Measurements from ENCODE around the gene PACS1. TPM values are rescaled to one million over a fixed set of nuclear protein-coding genes. Genes with fewer than 3 reads are reported as not detected.

Gene PACS1
- total RNA-seq, 1 experiment from 2014 or later, result 100 TPM

DNA sequence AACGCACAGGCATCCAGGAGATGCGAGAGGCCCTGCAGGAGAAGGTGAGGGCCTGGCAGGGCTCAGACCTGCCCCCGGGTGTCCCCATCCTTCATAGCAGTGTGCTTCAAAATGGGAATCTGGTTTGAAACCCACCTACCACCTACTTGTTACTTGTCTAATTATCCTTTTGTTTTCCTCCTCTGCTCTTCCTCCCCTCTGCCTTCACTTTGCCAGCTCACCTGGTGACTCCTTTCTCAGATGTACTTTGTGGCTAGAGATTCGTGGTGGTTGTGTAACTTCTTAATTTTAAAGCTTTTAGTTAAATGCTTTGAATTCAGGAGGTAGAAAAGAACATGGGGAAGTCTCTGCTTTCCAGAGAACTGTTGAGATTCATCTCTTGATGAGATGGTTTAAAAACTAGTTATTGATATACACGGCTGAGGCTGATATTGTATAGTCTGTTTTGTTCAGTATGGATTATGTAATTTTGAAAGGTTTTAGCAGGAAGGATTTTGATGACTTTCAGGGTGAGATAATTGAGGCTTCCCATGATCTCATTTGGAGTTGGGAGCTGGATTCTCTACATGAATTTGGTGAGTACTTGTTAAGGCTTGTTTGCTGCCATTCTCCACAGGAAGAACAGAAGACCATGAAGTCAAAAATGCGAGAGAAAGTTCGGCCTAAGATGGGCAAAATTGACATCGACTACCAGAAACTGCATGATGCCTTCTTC, 9.9 kb upstream of the PACS1 start:
- intact Hi-C loops (cut with micrococcal nuclease; ENCODE audit: unreplicated experiment), result loop anchor here (10.0 kb wide), 1 partner anchor 175 kb away; the partner anchor contains the start of gene FIBP
- CTCF ChIA-PET, result no interaction called here
- peaks cover 37% of the 10 kb centered on the region for H3F3A ChIP-seq (ENCODE audit: insufficient read depth, low read depth)
- TF ChIP-seq EZH2 (IDR thresholded peaks at IDR 0.05; ENCODE audit: low read depth), result no peak
- TF ChIP-seq, protein P1, sequence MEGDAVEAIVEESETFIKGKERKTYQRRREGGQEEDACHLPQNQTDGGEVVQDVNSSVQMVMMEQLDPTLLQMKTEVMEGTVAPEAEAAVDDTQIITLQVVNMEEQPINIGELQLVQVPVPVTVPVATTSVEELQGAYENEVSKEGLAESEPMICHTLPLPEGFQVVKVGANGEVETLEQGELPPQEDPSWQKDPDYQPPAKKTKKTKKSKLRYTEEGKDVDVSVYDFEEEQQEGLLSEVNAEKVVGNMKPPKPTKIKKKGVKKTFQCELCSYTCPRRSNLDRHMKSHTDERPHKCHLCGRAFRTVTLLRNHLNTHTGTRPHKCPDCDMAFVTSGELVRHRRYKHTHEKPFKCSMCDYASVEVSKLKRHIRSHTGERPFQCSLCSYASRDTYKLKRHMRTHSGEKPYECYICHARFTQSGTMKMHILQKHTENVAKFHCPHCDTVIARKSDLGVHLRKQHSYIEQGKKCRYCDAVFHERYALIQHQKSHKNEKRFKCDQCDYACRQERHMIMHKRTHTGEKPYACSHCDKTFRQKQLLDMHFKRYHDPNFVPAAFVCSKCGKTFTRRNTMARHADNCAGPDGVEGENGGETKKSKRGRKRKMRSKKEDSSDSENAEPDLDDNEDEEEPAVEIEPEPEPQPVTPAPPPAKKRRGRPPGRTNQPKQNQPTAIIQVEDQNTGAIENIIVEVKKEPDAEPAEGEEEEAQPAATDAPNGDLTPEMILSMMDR (conservative IDR thresholded peaks at IDR 0.05), result no peak
- no peaks in the 10 kb centered on the region for H3K4me1 ChIP-seq (replicated peaks; ENCODE audit: insufficient read depth)
- no peaks in the 10 kb centered on the region for H3K9me3 ChIP-seq (ENCODE audit: insufficient read depth, low read depth)
- no peaks in the 10 kb centered on the region for H3K9me2 ChIP-seq (ENCODE audit: insufficient read depth)
- peaks cover 88% of the 10 kb centered on the region for H3K36me3 ChIP-seq (ENCODE audit: low read depth)
- H3K4me2 ChIP-seq, result no peak overlapping the region
- peaks cover 8% of the 10 kb centered on the region; the same call in 1 of the 2 replicates for H3K79me2 ChIP-seq (ENCODE audit: low read depth)
- POLR2A ChIA-PET (ENCODE audit: unreplicated experiment), result no interaction called here
- no peak overlapping the region for H3K4me3 ChIP-seq
- BruUV-seq (replicated peaks), result no TSS peak
- H4K20me1 ChIP-seq (ENCODE audit: insufficient read depth), result peaks cover 3% of the 10 kb centered on the region; the same call in 1 of the 2 replicates
- H3K27ac ChIP-seq, result no peak overlapping the region
- no peak overlapping the region for H2AFZ ChIP-seq
- H3K27me3 ChIP-seq (ENCODE audit: insufficient read depth, low read depth), result no peaks in the 10 kb centered on the region
- no peak for DNase-seq

DNA sequence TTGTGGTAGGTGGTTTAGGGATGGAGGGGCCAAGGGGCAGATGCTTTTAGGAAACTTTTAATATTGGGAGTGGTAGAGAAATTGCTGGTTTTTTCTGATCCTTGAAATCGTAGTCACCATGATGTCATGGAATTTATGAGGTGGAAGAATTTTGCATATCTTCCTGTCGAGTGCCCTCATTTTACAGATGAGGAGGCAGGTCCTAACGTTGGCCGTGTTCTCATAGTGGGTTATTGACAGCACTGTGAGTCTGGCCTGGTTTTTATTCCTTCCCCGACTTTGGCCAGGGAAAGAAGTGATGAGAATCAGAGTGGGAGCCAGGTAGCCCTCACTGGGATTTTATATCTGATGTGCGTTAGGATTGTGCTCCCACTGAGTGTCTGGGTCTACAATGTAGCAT, 8.8 kb upstream of the PACS1 start:
- no peak overlapping the region for H3K4me3 ChIP-seq
- POLR2A ChIA-PET (ENCODE audit: unreplicated experiment), result no interaction called here
- no TSS peak for BruUV-seq (replicated peaks)
- H3K36me3 ChIP-seq (ENCODE audit: low read depth), result peaks cover 81% of the 10 kb centered on the region
- no peaks in the 10 kb centered on the region for H3K4me1 ChIP-seq (replicated peaks; ENCODE audit: insufficient read depth)
- TF ChIP-seq, protein P1 (conservative IDR thresholded peaks at IDR 0.05), result no peak
- no peak for TF ChIP-seq EZH2 (IDR thresholded peaks at IDR 0.05; ENCODE audit: low read depth)
- intact Hi-C loops (cut with micrococcal nuclease; ENCODE audit: unreplicated experiment), result loop anchor here (10.0 kb wide), 1 partner anchor 176 kb away; the partner anchor contains the start of gene FIBP
- H3K27me3 ChIP-seq (ENCODE audit: insufficient read depth, low read depth), result no peaks in the 10 kb centered on the region
- H3K27ac ChIP-seq, result no peak overlapping the region
- no peaks in the 10 kb centered on the region for H3K9me2 ChIP-seq (ENCODE audit: insufficient read depth)
- H2AFZ ChIP-seq, result no peak overlapping the region
- H3K4me2 ChIP-seq, result no peak overlapping the region
- CTCF ChIA-PET, result no interaction called here
- H4K20me1 ChIP-seq (ENCODE audit: insufficient read depth), result peaks cover 3% of the 10 kb centered on the region; the same call in 1 of the 2 replicates
- H3K79me2 ChIP-seq (ENCODE audit: low read depth), result no peaks in the 10 kb centered on the region
- no peaks in the 10 kb centered on the region for H3K9me3 ChIP-seq (ENCODE audit: insufficient read depth, low read depth)
- no peak for DNase-seq
- peaks cover 39% of the 10 kb centered on the region for H3F3A ChIP-seq (ENCODE audit: insufficient read depth, low read depth)

DNA sequence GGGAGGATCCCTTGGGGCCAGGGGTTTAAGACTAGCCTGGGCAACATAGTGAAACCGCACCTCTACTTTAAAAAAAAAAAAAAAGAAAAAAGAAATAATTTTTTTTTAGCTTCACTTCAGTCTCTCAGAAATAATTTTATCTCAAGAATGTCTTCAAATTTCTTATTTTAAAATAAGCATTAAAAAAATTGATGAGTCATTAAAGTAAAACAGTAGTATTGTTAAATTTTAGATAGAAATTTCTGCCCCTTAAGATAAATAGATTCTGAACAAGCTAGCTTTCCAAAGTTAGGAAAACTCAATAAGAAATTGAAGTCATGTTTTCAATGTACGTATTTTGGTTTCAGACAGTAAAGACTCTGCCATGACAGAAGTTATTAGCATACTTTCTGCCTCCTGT, 7.7 kb upstream of the PACS1 start:
- Histone ChIP-seq H3K27ac (peak overlapping the region; percentile 19; the same call in 1 of the 2 replicates), H3K36me3 (ENCODE audit: low read depth) (peaks cover 76% of the 10 kb centered on the region), H3K9me3 (ENCODE audit: insufficient read depth, low read depth) (no peaks in the 10 kb centered on the region), H3K4me1 (replicated peaks; ENCODE audit: insufficient read depth) (no peaks in the 10 kb centered on the region), H3K27me3 (ENCODE audit: insufficient read depth, low read depth) (no peaks in the 10 kb centered on the region), H3K9me2 (ENCODE audit: insufficient read depth) (no peaks in the 10 kb centered on the region), H3K4me3 (no peak overlapping the region), H2AFZ (no peak overlapping the region), H3K79me2 (ENCODE audit: low read depth) (no peaks in the 10 kb centered on the region), H3K4me2 (no peak overlapping the region), H3F3A (ENCODE audit: insufficient read depth, low read depth) (peaks cover 46% of the 10 kb centered on the region), H4K20me1 (ENCODE audit: insufficient read depth) (peaks cover 3% of the 10 kb centered on the region; the same call in 1 of the 2 replicates)
- intact Hi-C loops (cut with micrococcal nuclease; ENCODE audit: unreplicated experiment), result loop anchor here (10.0 kb wide), 1 partner anchor 178 kb away; the partner anchor contains the start of gene FIBP
- no peak for DNase-seq
- ChIA-PET POLR2A (ENCODE audit: unreplicated experiment) (interaction anchor here (0.6 kb wide), 1 partner anchor 343 kb away, joined by 3 read pairs; no protein-coding TSS in a partner anchor), CTCF (interaction anchor here (0.6 kb wide), 3 partner anchors 12 to 139 kb away, joined by 4 to 5 read pairs (median 5); no protein-coding TSS in a partner anchor)
- TF ChIP-seq, protein P1 (conservative IDR thresholded peaks at IDR 0.05), result no peak
- TF ChIP-seq EZH2 (IDR thresholded peaks at IDR 0.05; ENCODE audit: low read depth), result no peak
- BruUV-seq (replicated peaks), result no TSS peak
